ENCODE measurements around the gene RAB11A.

DNA sequence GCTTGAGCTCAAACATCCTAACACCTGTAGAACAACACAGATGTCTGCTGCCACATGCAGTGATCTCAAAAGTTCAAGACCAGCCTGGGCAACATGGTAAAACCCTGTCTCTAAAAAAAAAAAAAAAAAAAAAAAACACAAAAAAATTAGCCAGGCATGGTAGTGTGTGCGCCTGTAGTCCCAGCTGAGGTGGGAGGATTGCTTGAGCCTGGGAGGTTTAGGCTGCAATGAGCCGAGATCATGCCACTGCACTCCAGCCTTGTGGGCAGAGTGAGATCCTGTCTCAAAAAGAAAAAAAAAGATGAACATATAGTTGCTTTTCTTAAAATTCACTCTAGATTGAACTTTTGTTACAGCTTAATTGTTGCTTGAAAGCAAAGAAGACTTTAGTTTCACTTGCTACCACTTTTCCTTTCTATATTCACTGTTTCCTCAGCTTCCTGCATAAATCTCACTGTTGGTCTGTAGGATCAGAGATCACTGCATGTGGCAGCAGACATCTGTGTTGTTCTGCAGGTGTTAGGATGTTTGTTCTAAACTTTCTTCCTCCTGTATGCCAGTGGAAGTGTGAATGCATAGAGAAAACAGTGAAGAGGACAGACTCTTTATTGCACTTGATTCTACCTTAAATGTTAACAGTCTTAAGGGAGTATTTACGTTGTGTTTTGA is 12.6 kb downstream of the RAB11A start:
- TF ChIP-seq, protein P1, sequence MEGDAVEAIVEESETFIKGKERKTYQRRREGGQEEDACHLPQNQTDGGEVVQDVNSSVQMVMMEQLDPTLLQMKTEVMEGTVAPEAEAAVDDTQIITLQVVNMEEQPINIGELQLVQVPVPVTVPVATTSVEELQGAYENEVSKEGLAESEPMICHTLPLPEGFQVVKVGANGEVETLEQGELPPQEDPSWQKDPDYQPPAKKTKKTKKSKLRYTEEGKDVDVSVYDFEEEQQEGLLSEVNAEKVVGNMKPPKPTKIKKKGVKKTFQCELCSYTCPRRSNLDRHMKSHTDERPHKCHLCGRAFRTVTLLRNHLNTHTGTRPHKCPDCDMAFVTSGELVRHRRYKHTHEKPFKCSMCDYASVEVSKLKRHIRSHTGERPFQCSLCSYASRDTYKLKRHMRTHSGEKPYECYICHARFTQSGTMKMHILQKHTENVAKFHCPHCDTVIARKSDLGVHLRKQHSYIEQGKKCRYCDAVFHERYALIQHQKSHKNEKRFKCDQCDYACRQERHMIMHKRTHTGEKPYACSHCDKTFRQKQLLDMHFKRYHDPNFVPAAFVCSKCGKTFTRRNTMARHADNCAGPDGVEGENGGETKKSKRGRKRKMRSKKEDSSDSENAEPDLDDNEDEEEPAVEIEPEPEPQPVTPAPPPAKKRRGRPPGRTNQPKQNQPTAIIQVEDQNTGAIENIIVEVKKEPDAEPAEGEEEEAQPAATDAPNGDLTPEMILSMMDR (conservative IDR thresholded peaks at IDR 0.05; ENCODE audit: low read length): no peak
- no peak for TF ChIP-seq EZH2phosphoT487 (IDR thresholded peaks at IDR 0.05; ENCODE audit: borderline replicate concordance, low read depth, low read length)

All from OCI-LY7 (cell line).